Measurements from ENCODE around the gene PLAGL2.

DNA sequence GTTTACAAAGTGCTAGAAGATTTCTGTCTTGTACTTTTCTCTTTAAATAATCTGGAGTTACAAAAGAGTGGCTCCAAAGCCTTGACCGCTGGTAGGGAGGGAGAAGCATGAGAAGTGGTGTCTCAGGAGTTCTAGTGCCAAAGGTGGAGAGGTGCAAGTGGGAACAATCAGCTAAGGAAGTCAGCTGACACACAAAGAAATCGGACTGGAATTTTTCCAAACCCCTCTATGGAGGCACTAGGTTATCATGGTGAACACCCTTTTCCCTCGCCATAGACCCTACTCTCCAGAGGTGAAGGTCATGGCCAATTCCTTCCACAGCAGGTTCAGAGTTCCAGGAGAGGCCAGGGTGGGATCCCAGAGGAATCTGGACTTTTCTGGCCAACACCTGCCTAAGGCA, 14.8 kb downstream of the PLAGL2 start:
- TF ChIP-seq, protein P1, sequence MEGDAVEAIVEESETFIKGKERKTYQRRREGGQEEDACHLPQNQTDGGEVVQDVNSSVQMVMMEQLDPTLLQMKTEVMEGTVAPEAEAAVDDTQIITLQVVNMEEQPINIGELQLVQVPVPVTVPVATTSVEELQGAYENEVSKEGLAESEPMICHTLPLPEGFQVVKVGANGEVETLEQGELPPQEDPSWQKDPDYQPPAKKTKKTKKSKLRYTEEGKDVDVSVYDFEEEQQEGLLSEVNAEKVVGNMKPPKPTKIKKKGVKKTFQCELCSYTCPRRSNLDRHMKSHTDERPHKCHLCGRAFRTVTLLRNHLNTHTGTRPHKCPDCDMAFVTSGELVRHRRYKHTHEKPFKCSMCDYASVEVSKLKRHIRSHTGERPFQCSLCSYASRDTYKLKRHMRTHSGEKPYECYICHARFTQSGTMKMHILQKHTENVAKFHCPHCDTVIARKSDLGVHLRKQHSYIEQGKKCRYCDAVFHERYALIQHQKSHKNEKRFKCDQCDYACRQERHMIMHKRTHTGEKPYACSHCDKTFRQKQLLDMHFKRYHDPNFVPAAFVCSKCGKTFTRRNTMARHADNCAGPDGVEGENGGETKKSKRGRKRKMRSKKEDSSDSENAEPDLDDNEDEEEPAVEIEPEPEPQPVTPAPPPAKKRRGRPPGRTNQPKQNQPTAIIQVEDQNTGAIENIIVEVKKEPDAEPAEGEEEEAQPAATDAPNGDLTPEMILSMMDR (IDR thresholded peaks at IDR 0.05; ENCODE audit: low read depth, low read length): no peak
- no peak for TF ChIP-seq EZH2phosphoT487 (IDR thresholded peaks at IDR 0.05; ENCODE audit: low read depth)
